GM20431 (cell line): ENCODE data around the gene CA5A.
"Not testable (repeated sequence)": the region's sequence is repeated elsewhere in the genome, so short reads cannot be mapped to it uniquely, and the experiment has no call there.

Source experiments
- in situ Hi-C: fragments of 300-500 bp; cut with MseI, MboI; formaldehyde crosslinking; loops from one replicate; pipeline ENCODE4 v1.15.0; 2020; ENCODE audit warnings: low sequenced_read_pairs; ENCODE audit not compliant: unreplicated experiment

CA5A gene

DNA sequence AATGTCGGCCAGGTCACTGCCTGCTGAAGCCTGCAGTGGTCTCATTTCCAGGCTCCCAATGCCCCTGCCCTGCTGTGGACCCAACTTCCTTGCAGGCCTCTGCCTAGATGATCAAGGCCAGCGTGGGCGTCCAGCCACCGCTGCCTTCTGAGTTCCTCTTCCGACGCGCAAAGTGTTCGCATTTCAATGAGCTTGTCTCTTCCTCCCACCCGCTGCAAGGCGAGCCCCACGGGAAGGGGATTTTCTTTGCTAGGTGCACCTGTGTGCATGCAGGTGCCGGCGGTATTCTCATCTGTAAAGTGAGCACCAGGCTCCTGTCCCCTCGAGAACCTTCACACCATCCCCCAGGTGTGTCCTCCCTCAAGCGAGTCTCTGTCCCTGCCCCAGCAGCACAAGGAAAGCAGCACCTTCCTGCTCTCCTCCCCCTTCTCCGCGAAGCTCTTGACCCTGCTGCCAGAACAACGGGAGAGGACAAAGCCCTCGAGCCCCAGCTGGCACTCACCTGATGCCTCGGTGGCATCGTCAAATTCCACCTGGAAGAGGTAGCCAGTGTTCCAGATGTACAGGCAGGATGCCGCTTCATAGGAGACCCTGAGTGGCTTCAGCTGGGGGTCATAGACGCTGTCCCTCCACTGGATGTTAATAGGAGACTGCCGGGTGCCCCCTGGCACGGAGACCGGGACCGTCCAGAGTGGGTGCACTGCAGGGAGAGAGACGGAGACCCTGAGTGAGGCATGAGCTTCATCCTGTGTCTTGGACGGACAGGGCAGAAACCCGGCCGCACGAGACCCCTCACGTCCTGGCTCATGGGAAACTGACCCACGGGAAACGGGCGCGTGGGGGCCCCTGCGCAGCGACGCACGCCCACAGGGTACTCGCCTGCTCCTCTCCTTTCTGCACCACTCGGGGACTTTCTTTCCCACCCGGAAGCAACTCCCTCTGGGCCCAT, 9.8 kb downstream of the CA5A start:
- in situ Hi-C loops: no loop called here

DNA sequence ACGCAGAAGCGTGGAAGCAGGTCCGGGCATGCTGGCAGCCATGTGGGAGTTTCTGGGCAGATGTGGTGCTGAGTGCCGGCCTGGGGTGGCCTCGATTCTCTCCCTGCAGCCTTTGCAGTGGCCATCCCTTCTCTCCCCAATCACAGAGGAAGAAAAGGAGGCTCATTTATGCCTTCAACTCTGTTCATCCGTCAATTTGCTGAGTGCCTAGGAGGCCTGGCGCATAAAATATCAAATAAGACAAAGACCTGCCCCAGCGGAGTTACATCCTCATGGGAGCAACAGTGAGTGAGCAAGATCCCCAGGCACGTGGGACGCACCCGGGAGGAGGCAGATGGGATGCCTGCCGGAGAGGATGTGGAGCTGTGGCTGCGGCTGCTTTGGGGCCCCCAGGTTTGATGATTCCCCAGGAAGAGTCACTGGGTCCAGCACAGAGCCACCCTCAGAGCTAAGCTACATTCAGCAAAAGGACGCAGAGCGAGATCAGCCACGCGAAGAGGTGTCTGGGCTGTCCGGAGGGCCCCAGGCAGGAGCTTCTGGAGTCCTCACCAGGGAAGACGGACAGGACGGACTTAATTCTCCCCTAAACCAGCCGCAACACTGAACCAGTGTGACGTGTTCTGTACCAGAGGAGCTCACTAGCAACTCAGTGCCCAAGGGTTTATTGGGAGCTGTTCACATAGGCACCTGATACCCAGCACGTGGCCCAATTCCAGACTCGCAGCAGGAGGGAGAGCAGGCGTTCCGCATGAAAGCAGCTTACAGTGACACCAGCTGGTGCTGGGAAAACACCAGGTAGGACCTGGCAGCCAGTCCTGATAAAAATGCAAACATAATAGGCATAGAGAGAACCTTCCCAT, 11.3 kb downstream of the CA5A start:
- in situ Hi-C loops: no loop called here

DNA sequence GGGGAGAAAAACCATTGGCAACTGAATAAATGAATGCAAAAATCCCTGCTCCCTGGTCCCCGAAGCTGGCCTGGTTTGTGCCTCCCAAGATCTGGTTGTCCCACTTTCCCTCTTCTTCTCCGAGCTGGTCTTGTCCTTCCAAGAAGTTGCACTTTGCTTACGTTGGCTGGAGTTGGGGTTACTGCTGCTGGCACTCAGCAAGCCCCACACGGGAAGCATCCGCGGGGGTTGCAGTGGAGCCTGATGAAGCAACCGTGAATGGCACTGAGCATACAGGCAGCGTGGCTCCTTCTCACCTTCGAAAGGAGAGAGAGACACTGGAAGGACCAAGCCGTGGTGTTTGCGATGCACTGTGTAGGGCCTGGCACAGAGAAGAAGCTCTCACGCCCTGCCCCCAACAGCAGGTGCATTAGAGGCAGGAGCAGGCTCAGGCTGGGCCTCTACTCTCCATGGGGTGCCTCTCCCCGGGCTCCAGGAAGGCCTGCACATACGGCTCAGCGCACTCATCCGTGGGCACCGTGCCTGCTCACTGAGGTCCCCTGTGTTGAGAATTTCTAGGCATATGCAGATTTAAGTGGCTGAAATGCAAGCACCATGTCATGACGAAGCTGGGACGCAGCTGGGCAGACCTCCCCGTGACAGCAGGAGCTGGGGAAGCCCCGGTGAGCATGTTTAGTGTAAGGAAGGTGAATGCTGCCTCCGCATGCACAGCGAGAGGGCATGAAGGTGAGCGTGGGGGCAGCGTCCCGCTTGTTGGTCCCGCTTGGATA, 12.1 kb downstream of the CA5A start:
- in situ Hi-C loops: no loop called here

DNA sequence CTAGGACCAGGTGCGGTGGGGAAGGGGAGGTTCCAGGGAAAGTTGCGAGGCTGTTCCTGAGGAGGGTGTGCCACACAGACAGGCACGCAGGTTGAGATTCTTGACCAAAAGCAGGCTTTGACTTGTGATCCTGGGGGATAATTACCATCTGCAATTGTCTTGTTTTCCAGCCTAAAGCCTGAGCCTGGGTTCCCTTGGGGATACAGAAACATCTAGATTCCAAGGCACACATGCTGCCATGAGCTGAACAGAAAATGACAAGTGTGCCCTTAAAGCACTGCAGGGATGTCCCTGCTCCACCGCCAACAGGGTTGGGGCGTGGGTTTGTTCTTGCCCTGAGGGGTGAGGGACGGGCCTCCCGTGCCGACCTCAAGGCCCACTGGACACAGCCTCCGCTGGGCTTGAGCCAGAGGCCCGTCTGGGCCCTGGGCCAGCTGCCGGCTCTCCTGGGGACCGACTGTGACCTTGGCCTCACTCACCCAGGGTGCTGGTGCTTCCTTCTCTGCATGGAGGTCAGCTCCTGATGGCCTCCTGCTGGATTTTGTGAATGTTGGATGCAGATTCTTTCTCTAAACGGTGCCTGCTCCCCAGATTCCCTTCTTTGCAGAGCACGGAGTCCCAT, 14.0 kb downstream of the CA5A start:
- in situ Hi-C loops: no loop called here

DNA sequence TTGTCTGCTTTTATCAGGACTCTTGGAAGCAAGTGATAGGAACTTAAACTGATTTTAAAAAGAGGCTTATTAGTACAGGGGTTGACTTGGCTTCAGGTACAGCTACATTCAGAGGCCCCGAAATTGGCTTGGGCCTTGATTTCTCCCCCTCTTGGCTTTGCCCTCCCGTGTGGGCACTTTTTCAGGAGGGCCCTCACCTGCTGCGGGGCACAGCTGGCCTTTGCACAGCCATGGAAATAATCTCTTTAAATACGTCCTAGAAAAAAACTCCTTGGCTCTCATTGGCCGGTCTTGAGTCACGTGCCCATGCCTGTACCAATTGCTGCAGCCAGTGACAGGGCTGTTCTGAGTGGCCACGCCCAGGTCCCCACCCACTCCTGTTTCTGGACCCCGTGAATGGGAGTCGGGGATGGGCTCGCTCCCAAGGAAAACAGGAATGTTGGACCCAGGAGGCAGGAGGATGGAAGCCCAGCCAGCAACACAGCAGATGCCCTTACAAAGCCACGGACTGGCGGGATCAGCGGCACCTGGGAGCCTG, 15.0 kb downstream of the CA5A start:
- in situ Hi-C loops: no loop called here

DNA sequence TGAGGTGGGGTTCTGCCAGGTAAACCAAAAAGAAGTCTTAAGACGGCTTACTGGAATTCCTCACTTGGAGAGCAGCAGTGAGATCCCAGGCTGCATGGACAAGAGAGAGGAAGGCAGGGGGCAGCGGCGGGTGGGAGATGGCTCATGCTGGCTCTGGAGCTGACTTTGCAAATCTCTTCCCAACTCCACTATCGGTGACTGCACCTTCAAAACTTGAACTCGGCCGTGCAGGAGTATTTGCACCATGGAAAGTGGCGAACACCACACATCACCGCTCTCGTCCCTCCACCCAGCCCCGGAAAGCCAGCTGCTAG, 16.7 kb downstream of the CA5A start:
- in situ Hi-C loops: no loop called here

DNA sequence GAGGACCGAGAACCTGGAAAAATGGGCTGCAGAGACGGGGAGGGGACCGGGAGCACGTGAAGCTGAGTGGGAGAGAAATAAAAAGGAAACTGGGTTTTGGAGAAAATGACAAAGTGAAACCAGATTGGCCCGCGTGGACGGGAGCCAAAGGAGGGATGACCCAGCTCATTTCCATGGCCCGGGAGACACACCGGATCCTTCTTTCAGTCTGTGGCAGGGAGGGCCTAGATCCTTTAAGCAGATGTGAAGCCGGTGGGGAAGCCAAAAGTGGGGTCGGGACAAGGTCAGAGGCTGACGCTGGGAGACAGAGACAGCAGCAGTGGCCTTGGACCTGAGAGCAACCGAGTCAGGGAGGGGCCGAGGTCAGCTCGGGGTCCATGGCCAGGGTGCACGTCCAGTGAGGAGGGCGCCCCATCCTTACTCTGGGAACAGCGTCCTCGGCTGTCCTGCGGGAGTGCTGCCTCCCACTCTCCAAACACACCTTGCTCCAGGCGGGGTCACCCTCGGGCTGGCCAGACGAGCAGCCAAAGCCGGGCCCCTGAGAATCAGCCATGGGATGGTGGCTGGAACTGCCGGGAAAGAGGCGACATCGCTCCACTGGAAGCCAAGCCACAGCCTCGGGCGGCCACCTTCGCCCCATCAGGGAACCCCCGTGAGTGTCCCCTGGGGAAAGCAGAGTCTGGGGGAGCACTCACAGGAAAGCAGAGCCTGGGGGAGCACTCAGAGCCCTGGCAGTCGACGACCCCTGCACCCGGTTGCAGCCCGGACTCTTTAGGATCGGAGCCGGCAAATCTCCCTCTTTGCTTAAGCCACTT, 17.3 kb downstream of the CA5A start:
- in situ Hi-C loops: no loop called here

DNA sequence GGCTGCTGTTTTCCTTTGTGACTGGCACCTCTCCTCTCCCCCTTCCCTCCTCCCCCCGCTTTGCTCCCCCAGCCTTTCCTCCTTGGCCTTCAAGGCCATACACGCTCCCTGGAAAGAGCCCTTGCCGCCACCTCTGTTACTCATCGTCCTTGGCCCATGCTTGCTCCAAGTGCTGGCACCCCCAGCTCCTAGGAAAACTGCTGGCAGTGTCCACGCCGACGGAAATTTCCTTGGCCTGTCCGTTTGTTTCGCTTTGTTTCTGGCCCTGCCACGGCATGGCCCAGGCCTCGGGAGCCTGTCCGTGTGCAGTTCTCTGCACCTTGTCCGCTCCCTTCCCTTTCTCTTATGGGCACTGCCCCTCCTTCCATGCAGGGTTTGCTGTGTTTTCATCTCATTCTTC, 18.0 kb downstream of the CA5A start:
- in situ Hi-C loops: no loop called here

DNA sequence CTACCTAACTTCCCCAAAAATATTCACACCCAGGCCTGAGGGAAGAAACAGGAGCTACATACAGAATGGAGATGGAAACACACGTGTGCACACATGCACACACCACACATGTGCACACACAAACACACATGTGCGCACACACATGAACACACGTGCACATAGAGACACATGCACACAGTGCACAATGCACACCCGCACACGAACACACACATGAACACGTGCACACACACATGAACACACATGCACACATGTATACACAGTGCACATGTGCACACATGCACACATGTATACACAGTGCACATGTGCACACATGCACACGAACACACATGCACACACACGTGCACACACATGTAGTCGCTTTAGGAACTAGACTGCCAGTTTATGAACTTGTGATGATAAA, 18.8 kb downstream of the CA5A start:
- in situ Hi-C loops: no loop called here

DNA sequence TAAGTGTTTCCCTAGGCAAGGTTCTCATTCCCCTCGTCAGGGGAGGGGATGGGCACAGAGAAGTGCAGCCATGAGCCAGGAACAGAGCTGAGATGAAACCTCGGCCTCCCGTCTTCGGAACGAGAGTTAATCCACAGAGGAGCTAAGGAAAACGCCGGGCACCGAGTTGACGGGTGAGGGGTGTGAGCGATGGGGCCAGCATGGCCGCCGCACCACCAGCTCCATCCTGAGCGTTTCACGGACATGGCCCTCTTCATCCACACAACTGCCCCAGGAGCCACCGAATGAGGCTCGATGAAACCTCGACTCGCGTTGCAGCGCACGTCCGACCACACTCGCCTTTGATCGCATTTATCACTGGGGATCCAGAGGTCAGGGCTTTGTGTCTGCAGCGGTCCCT, 21.5 kb downstream of the CA5A start:
- in situ Hi-C loops: no loop called here

DNA sequence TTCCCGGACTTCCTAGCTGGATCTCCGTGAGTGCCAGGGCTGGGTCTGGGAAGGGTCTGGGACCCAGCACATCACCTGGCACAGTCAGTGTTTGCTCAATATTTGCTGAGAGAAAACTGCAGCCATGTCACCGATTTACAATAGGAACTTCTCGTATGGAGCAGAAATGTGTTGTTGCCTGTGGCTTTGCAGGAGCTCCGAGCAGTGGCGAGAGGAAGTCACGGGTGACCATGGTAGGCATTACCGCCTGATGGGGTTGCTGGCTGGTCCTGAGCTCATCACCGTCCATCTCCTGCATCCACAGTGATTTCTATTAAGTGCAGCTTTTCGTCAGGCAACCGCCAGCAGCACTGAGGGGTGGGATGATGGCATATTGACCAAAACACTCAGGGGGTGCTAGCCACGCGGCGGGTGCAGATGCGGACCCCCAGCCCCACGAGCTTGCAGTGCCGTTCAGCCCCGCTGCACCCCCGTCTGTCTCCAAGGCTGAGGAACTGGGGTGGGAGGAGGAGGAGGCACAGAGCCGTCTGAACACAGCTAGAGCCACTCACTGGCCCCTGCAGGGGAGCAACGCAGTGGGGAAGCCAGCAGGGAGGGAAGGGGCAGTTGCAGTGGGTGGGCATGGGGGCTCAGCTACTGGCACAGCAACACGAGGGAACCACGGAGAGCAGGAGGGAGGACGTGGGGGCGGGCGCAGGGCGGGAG, 22.2 kb downstream of the CA5A start:
- in situ Hi-C loops: not testable (repeated sequence)

DNA sequence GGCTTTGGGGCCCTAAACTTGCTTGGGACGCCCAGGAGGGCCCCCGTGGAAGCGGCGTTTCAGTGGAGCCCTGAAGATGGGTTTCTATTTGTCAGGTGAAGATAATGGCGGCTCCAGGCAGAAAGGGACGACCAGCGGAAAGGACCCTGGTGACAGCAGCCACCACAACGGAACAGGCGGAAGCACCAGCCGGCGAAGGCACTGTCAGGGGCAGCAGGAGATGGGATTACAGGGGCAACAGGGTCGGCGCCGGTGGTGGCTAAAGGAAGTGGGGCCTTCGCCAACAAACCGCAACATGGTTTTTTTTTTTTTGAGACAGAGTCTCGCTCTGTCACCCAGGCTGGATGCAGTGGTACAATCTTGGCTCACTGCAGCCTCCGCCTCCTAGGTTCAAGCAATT, 23.6 kb downstream of the CA5A start:
- in situ Hi-C loops: not testable (repeated sequence)

DNA sequence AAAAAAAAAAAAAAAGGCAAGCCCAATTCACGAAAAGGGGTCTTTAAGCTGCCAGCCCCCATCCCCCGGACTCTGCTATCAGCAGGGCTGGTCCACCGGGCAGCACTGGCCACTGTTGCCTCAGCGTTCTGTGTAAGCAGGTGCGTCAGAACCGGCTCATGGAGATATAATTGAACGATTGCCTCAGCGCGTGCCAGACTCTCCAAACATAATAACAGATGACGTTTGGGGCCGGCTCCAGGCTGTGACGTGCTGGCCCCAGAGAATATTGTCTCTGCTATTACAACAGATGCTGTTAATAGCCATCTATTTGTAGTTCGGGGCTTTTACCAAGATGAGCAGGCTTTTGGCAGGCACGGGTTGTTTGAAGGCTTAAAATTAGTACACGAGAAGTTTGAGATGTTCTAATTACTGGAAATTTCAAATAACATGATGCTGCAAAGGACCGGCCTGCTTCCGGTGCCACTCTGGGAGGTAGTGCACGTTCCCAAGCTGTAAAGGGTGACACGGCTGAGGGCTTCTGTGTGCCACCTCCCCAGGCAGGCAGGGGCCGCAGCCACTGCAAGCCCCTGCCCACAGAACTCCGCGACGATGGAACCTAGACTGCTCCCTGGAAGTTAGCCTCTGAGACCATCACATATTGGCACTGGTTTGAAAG, 25.1 kb downstream of the CA5A start:
- in situ Hi-C loops: not testable (repeated sequence)

DNA sequence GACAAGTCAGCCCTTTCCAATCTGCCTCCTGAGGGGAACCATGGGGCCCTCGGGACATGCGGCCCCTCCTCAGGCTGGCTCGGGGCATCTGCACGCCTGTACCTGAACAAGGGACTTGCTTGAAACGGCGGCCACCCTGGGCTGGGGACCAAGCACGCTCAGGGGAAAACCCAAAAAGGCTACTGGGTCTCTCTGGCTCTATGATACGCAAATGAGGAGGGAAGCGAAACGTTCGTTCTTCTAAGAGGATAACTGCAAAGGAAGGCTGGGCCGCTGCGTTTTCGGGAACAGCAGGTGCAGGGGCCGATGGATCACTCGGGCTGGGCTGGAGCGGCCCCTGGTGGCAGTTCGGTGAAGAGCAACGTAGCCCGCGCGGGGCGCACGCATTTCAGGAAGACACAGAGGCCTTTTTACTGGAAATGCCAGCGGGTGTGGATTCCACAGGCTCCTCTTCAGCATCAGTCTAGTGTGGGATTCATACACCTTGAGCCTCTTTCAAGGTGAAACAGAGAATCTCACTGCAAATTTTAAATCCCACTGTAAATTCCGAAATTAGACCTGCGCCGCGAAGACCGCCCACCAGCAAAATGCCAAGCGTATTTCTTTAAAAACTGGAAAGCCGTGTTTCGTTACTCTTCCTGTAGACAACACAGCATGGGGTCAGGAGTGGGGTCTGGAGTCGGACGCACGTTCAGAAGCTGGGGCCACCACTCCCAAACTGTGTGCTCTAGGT, 27.0 kb downstream of the CA5A start:
- in situ Hi-C loops: not testable (repeated sequence)

DNA sequence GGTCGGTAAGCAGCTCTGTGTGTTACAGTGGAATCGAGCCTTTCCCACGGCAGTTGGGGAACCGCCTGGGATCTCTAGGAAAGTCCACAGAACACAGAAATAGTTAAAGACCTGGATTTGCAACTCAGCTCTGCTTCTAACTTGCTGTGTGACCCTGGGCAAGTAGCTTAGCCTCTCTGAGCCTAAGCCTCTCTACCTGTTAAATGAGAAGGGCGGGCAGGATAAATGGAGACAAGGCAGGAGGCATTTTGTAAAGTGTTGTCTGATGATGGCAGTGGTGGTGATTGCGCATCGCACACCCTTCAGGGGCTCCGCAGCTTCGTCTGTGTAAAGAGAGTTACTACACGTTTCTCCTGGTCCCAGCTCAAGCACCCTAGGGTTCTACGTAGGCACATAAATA, 28.2 kb downstream of the CA5A start:
- in situ Hi-C loops: not testable (repeated sequence)

DNA sequence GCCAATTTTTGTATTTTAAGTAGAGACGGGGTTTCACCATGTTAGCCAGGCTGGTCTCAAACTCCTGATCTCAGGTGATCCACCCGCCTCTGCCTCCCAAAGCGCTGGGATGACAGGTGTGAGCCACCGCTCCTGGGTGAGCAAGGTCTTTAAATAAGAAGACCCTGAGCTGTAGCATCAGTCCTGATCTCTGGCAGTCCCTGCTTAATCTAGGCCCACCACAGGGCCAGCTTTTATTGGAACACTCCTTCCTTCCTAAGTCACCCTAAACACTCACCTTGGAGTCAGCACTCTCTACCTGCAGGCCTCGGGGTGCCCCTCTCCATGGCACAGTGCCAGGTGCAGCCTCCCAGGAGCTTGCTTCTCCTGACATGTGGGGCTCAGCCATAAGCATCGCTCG, 30.8 kb downstream of the CA5A start:
- in situ Hi-C loops: not testable (repeated sequence)

DNA sequence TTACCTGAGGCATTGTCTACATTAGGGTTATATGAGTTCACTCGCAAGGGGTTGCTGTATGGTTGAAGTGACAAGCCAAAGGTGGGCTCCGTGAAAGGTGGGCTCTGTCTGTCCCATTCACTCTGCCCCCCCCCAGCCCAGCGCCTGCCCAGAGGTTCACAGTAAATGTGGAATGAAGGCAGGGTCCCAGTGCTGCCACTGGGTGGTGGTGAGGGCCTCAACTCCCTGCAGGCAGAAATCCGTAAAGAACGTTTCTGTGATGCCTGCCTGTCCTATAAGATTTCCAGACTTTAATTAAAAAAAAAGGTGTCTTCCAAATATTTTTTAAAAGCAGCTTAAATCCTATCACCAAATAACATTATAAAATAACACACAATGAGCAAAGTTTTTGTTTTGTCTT, 31.4 kb downstream of the CA5A start:
- in situ Hi-C loops: not testable (repeated sequence)
